Hepatocyte (in vitro differentiated cells): ENCODE results near the gene TBC1D21. TPM values are rescaled to one million over a fixed set of nuclear protein-coding genes. Genes with fewer than 3 reads are reported as not detected.

Experiments used
- DNase-seq: peaks from one replicate; pipeline ENCODE4 v3.0.0-alpha.2; 2016; ENCODE audit warnings: low spot score
- H2AFZ ChIP-seq: fragments of 200-600 bp; sonication (generic); 2 replicates; pipeline ENCODE4 v1.6.0; 2016; ENCODE audit warnings: antibody characterized with exemption, mild to moderate bottlenecking
- H3K27ac ChIP-seq: fragments of 200-600 bp; sonication (generic); 2 replicates; pipeline ENCODE4 v1.5.1; 2016; ENCODE audit warnings: mild to moderate bottlenecking
- H3K27me3 ChIP-seq: fragments of 200-600 bp; sonication (generic); 2 replicates; pipeline ENCODE4 v1.6.1; 2016
- H3K36me3 ChIP-seq: fragments of 200-600 bp; sonication (generic); replicated peaks from 2 replicates; pipeline ENCODE4 v1.5.1; 2016; ENCODE audit warnings: low read depth; ENCODE audit not compliant: insufficient read depth
- H3K4me1 ChIP-seq: fragments of 200-600 bp; sonication (generic); 2 replicates; pipeline ENCODE4 v1.5.1; 2016; ENCODE audit warnings: mild to moderate bottlenecking, moderate library complexity; ENCODE audit not compliant: insufficient read depth
- H3K4me2 ChIP-seq: fragments of 200-600 bp; sonication (generic); 2 replicates; pipeline ENCODE4 v1.6.0; 2016
- H3K4me3 ChIP-seq: fragments of 200-600 bp; sonication (generic); 2 replicates; pipeline ENCODE4 v1.5.1; 2016; ENCODE audit warnings: mild to moderate bottlenecking
- H3K79me2 ChIP-seq: fragments of 200-600 bp; sonication (generic); 2 replicates; pipeline ENCODE4 v1.6.0; 2017; ENCODE audit warnings: mild to moderate bottlenecking
- H3K9me2 ChIP-seq: fragments of 200-600 bp; sonication (generic); replicated peaks from 2 replicates; pipeline ENCODE4 v1.6.0; 2017; ENCODE audit warnings: mild to moderate bottlenecking; ENCODE audit not compliant: insufficient read depth
- H3K9me3 ChIP-seq: fragments of 200-600 bp; sonication (generic); 2 replicates; pipeline ENCODE4 v1.5.1; 2016; ENCODE audit warnings: low read depth, mild to moderate bottlenecking
- H4K20me1 ChIP-seq: fragments of 200-600 bp; sonication (generic); 2 replicates; pipeline ENCODE4 v1.6.0; 2016; ENCODE audit warnings: mild to moderate bottlenecking; ENCODE audit not compliant: insufficient read depth, poor library complexity, severe bottlenecking
- CTCF ChIP-seq: fragments of 200-600 bp; sonication (generic); IDR thresholded peaks from 2 replicates; pipeline ENCODE4 v1.5.1; 2016; ENCODE audit warnings: antibody characterized with exemption, mild to moderate bottlenecking; ENCODE audit not compliant: poor library complexity
- EZH2 ChIP-seq: fragments of 200-600 bp; sonication (generic); IDR thresholded peaks from 2 replicates; pipeline ENCODE4 v1.6.1; 2016; ENCODE audit warnings: antibody characterized with exemption, mild to moderate bottlenecking, borderline replicate concordance
- EZH2phosphoT487 ChIP-seq: fragments of 200-600 bp; sonication (generic); IDR thresholded peaks from one replicate; pipeline ENCODE4 v1.6.1; 2018; ENCODE audit warnings: antibody characterized with exemption, mild to moderate bottlenecking, low read depth, moderate library complexity; ENCODE audit not compliant: unreplicated experiment, severe bottlenecking
- WGBS: methylation state at CpG from one replicate; pipeline ENCODE4 v1.1.6; 2016; ENCODE audit warnings: low lambda C conversion rate; ENCODE audit errors: missing lambda C conversion rate; 5-methylcytosine and 5-hydroxymethylcytosine counted together
- polyA plus RNA-seq: library from polyadenylated mRNA; unstranded; fragments of >200 nt; fragmentation: Nextera tagmentation; extraction: Ambion mirVana; gene quantifications from 2 replicates; pipeline ENCODE4 v1.2.1, GENCODE V29; 2016
- total RNA-seq: library from RNA; depleted of rRNA; stranded (reverse); fragments of >200 nt; gene quantifications from 2 replicates; pipeline ENCODE4 v1.2.3, GENCODE V29; 2014

TBC1D21 gene
- total and polyA plus RNA-seq, 2 experiments from 2014 or later, result not detected

- no peaks in the 10 kb centered on the region for H3K36me3 ChIP-seq
- no peak for DNase-seq
- no peak overlapping the region for H3K4me2 ChIP-seq
- no peak overlapping the region for H3K27ac ChIP-seq
- no peaks in the 10 kb centered on the region for H4K20me1 ChIP-seq
- H3K27me3 ChIP-seq, result peaks cover 12% of the 10 kb centered on the region
- H3K9me2 ChIP-seq, result no peaks in the 10 kb centered on the region
- H2AFZ ChIP-seq, result no peak overlapping the region
- H3K9me3 ChIP-seq, result no peaks in the 10 kb centered on the region
- H3K4me1 ChIP-seq, result no peaks in the 10 kb centered on the region
- TF ChIP-seq EZH2phosphoT487, result no peak
- no peak for TF ChIP-seq EZH2
- TF ChIP-seq CTCF, result no peak
- WGBS, result 93% methylated on average over 2 of the region's 5 CpGs
- no peaks in the 10 kb centered on the region for H3K79me2 ChIP-seq
- no peak overlapping the region for H3K4me3 ChIP-seq
Measured at GRCh38 chr15:73886717-73887345, 13.5 kb downstream of the TBC1D21 start.

- no peak for TF ChIP-seq CTCF
- no peak for TF ChIP-seq EZH2phosphoT487
- no peak for TF ChIP-seq EZH2
- 84% methylated on average over 7 of the region's 7 CpGs for WGBS
- Histone ChIP-seq H4K20me1 (no peaks in the 10 kb centered on the region), H3K27ac (no peak overlapping the region), H3K9me3 (no peaks in the 10 kb centered on the region), H3K36me3 (no peaks in the 10 kb centered on the region), H3K9me2 (no peaks in the 10 kb centered on the region), H3K4me1 (no peaks in the 10 kb centered on the region), H3K4me3 (no peak overlapping the region), H2AFZ (no peak overlapping the region), H3K27me3 (peaks cover 12% of the 10 kb centered on the region), H3K4me2 (no peak overlapping the region), H3K79me2 (no peaks in the 10 kb centered on the region)
- DNase-seq, result no peak
Measured at GRCh38 chr15:73887481-73887880, 14.1 kb downstream of the TBC1D21 start.

GRCh38 chr15:73888224-73889041, 15.1 kb downstream of the TBC1D21 start:
- Histone ChIP-seq H3K79me2 (no peaks in the 10 kb centered on the region), H3K9me3 (no peaks in the 10 kb centered on the region), H3K4me3 (no peak overlapping the region), H4K20me1 (no peaks in the 10 kb centered on the region), H3K36me3 (no peaks in the 10 kb centered on the region), H3K4me1 (no peaks in the 10 kb centered on the region), H3K4me2 (no peak overlapping the region), H2AFZ (no peak overlapping the region), H3K9me2 (no peaks in the 10 kb centered on the region), H3K27me3 (peaks cover 12% of the 10 kb centered on the region), H3K27ac (no peak overlapping the region)
- DNase-seq, result no peak
- WGBS, result 81% methylated on average over 7 of the region's 10 CpGs
- no peak for TF ChIP-seq EZH2
- no peak for TF ChIP-seq EZH2phosphoT487
- no peak for TF ChIP-seq CTCF
